ENCODE data around the gene PPIL6. TPM values are rescaled to one million over a fixed set of nuclear protein-coding genes. Genes with fewer than 3 reads are reported as not detected.
A peak's percentile ranks its signal among the peaks of the same experiment; 100 is the strongest.

PPIL6 gene
- total RNA-seq, 2 donors from 2014 or later: 4.2 to 6.0 TPM

DNA sequence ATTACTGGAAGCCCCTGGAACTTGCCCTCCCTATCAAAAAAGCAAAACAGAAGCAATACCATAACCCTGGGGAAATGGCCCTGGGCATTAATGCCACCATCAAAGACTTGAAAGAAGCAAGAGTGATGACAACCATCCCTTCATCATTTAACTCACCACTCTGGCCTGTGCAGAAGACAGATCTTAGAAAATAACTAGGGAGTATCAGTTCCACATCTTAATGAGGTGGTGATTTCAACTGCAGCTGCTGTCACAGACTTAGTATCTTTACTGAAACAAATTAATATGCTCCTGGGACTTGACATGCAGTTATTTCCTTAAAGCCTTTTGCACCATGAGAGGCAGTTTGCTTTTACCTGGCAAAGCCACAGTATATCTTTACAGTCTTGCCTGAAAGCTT, 82.2 kb downstream of the PPIL6 start:
- H3K9me3 ChIP-seq: no peaks in the 10 kb centered on the region
- intact Hi-C loops (cut with DNase I): no loop called here
- H3K4me3 ChIP-seq: no peak overlapping the region
- H3K4me1 ChIP-seq (replicated peaks): no peaks in the 10 kb centered on the region
- no peak overlapping the region for H3K27ac ChIP-seq
- no peak for TF ChIP-seq POLR2AphosphoS5 (IDR thresholded peaks at IDR 0.05)
- TF ChIP-seq, protein P1, sequence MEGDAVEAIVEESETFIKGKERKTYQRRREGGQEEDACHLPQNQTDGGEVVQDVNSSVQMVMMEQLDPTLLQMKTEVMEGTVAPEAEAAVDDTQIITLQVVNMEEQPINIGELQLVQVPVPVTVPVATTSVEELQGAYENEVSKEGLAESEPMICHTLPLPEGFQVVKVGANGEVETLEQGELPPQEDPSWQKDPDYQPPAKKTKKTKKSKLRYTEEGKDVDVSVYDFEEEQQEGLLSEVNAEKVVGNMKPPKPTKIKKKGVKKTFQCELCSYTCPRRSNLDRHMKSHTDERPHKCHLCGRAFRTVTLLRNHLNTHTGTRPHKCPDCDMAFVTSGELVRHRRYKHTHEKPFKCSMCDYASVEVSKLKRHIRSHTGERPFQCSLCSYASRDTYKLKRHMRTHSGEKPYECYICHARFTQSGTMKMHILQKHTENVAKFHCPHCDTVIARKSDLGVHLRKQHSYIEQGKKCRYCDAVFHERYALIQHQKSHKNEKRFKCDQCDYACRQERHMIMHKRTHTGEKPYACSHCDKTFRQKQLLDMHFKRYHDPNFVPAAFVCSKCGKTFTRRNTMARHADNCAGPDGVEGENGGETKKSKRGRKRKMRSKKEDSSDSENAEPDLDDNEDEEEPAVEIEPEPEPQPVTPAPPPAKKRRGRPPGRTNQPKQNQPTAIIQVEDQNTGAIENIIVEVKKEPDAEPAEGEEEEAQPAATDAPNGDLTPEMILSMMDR (IDR thresholded peaks at IDR 0.05): no peak
- no peak for TF ChIP-seq POLR2A (IDR thresholded peaks at IDR 0.05)
- DNase-seq (ENCODE audit: low spot score): no peak
- H3K36me3 ChIP-seq: peaks cover 0 to 16% of the 10 kb centered on the region in 2 donors
- no peaks in the 10 kb centered on the region for H3K27me3 ChIP-seq (replicated peaks; ENCODE audit: insufficient read depth)

GRCh38 chr6:109356237-109356636, 84.2 kb downstream of the PPIL6 start:
- intact Hi-C loops (cut with DNase I): no loop called here
- DNase-seq (ENCODE audit: low spot score): no peak
- Histone ChIP-seq H3K4me1 (replicated peaks) (no peaks in the 10 kb centered on the region), H3K27me3 (replicated peaks; ENCODE audit: insufficient read depth) (no peaks in the 10 kb centered on the region), H3K36me3 (peaks cover 0 to 6% of the 10 kb centered on the region in 2 donors), H3K4me3 (no peak overlapping the region), H3K9me3 (no peaks in the 10 kb centered on the region), H3K27ac (no peak overlapping the region)
- 98% methylated on average over 3 of the region's 3 CpGs for WGBS
- TF ChIP-seq POLR2AphosphoS5 (IDR thresholded peaks at IDR 0.05) (no peak), POLR2A (IDR thresholded peaks at IDR 0.05) (no peak)
- TF ChIP-seq, protein P1 (IDR thresholded peaks at IDR 0.05): no peak

DNA sequence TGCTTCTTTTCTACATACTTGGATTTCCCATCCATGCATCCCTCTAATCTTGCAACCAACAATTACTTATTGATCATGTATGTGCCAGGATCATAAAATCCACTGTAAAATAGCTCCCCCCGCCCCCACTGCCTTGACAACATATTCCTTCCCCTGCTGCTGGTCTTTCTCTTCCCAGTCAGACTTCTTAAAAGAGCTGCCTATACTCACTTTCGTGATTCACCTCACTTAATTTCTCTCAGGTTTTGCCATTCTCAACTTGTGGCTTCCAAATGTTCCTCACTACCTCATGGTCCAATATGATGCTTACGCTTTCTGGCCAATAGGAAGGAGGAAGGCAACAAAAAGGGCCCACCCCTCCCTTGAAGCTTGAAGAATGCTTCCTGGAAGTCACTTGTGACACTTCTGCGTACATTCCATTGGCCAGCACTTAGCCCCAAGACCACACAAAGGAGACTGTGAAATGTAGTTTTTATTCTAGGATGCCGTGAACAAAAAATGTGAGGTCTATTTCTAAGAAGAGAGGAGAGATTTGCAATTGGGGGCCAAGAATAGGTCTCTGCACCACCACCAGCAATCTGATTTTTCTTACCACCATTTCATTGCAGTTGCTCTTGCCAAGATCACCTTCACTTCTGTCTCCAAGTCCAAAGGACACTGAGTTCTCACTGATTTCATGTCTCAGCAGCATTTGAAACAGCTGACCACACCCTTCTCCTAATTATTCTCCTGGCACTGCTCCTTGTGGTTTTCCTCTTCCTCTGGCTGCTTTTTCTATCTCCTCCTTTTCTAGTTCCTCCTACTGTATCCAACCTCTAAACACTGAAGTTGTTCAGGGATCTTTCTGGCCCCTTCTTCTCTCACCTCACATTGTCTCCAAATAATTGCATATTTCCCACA, 88.9 kb downstream of the PPIL6 start:
- no peaks in the 10 kb centered on the region for H3K9me3 ChIP-seq
- 95% methylated on average over 5 of the region's 5 CpGs for WGBS
- no peak overlapping the region for H3K4me3 ChIP-seq
- TF ChIP-seq POLR2AphosphoS5 (IDR thresholded peaks at IDR 0.05): peak; percentile 47
- no peak for TF ChIP-seq POLR2A (IDR thresholded peaks at IDR 0.05)
- H3K4me1 ChIP-seq (replicated peaks): no peaks in the 10 kb centered on the region
- no peaks in the 10 kb centered on the region for H3K27me3 ChIP-seq (replicated peaks; ENCODE audit: insufficient read depth)
- intact Hi-C loops (cut with DNase I): no loop called here
- no peak overlapping the region for H3K27ac ChIP-seq
- no peaks in the 10 kb centered on the region for H3K36me3 ChIP-seq
- no peak for DNase-seq (ENCODE audit: low spot score)

DNA sequence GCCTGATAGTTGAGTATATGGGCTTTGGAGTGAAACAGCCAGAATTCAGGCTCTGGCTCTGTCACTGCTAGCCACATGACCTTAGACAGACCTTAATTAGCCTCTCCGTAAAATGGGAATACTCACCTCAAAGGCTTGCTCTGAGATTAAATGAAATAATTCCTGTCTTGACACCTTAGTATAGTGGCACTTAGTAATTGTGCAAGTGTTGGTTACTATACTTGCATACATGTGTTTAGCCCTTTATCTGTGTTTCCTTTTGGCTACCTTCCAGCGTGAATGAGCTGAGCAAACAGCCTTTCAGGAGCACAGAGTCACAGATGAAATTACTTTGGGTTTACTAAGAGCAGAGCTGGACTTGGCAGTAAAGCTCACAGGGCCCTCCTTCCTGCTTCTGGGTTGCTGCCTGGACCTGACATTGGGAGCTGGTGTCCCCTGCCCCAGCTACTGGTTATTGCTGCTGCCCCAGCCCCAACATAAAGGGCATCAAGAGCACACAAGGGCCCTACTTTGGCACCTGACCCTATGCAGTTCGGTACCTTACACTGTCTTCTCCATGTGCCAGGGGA, 90.9 kb downstream of the PPIL6 start:
- WGBS: 35% methylated on average over 3 of the region's 3 CpGs
- TF ChIP-seq POLR2A (IDR thresholded peaks at IDR 0.05) (no peak), POLR2AphosphoS5 (IDR thresholded peaks at IDR 0.05) (peak; percentile 79)
- intact Hi-C loops (cut with DNase I): no loop called here
- no peak overlapping the region for H3K4me3 ChIP-seq
- no peaks in the 10 kb centered on the region for H3K36me3 ChIP-seq
- H3K27ac ChIP-seq: peak overlapping the region in 1 of 2 donors; percentile 18
- H3K27me3 ChIP-seq (replicated peaks; ENCODE audit: insufficient read depth): no peaks in the 10 kb centered on the region
- DNase-seq (ENCODE audit: low spot score): peak; percentile 71
- H3K4me1 ChIP-seq (replicated peaks): no peaks in the 10 kb centered on the region
- no peaks in the 10 kb centered on the region for H3K9me3 ChIP-seq

DNA sequence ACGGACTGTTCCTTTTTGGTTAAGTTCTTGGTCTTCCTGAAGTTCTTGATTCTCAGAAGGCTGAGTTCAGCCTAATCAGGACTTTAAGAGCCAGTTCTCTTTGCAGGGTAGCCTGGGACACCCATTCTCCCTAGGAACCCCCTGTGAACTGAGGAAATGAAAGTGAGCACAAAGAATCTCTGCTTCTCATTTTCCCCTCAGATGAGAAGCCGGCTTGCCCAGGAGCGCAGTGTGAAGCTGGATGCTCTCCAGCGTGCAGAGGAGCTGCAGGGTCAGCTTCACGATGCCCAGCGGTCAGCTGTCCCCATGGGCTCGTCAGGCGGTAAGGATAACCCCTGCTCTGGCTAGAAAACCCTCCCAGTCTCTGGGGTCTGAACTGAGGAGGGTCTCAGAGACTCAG, 92.2 kb downstream of the PPIL6 start:
- Histone ChIP-seq H3K4me3 (no peak overlapping the region), H3K9me3 (no peaks in the 10 kb centered on the region), H3K4me1 (replicated peaks) (no peaks in the 10 kb centered on the region), H3K27me3 (replicated peaks; ENCODE audit: insufficient read depth) (no peaks in the 10 kb centered on the region), H3K27ac (no peak overlapping the region), H3K36me3 (no peaks in the 10 kb centered on the region)
- TF ChIP-seq, protein P1 (IDR thresholded peaks at IDR 0.05): no peak
- no peak for TF ChIP-seq POLR2A (IDR thresholded peaks at IDR 0.05)
- TF ChIP-seq POLR2AphosphoS5 (IDR thresholded peaks at IDR 0.05): no peak
- DNase-seq (ENCODE audit: low spot score): no peak
- WGBS: 72% methylated on average over 8 of the region's 8 CpGs
- intact Hi-C loops (cut with DNase I): no loop called here
